SW480 (cell line): ENCODE data around the gene ARMC5.
"Not testable (repeated sequence)": the region's sequence is repeated elsewhere in the genome, so short reads cannot be mapped to it uniquely, and the experiment has no call there.

Experiments used
- DNase-seq: peaks from one replicate; pipeline ENCODE4 v3.0.0-alpha.2; 2016; ENCODE audit warnings: low spot score

ARMC5 gene

GRCh38 chr16:31477220-31478216 is 18.2 kb downstream of the ARMC5 start:
- DNase-seq, result peak; percentile 46

- no peak for DNase-seq
Measured at GRCh38 chr16:31478956-31479355, 19.7 kb downstream of the ARMC5 start.

GRCh38 chr16:31479751-31480150 is 20.4 kb downstream of the ARMC5 start:
- DNase-seq, result no peak

GRCh38 chr16:31480851-31481536 is 21.7 kb downstream of the ARMC5 start:
- no peak for DNase-seq

- DNase-seq, result no peak
Measured at GRCh38 chr16:31483081-31483480, 23.8 kb downstream of the ARMC5 start, which contains the start of gene SLC5A2. SLC5A2 (plus strand) TSS chr16:31483123; CDS start chr16:31483137, 14 bp downstream.

GRCh38 chr16:31484048-31484447 is 24.7 kb downstream of the ARMC5 start:
- not testable (repeated sequence) for DNase-seq

GRCh38 chr16:31484491-31485171 is 25.3 kb downstream of the ARMC5 start:
- peak; percentile 36 for DNase-seq

- no peak for DNase-seq
Measured at GRCh38 chr16:31485571-31485970, 26.3 kb downstream of the ARMC5 start.

- DNase-seq, result no peak
Measured at GRCh38 chr16:31486045-31486444, 26.7 kb downstream of the ARMC5 start.

- no peak for DNase-seq
Measured at GRCh38 chr16:31487071-31487719, 27.9 kb downstream of the ARMC5 start.

GRCh38 chr16:31487720-31488467 is 28.6 kb downstream of the ARMC5 start:
- DNase-seq, result peak; percentile 83

GRCh38 chr16:31488468-31489297 is 29.4 kb downstream of the ARMC5 start:
- no peak for DNase-seq

- no peak for DNase-seq
Measured at GRCh38 chr16:31489298-31489564, 29.9 kb downstream of the ARMC5 start.

GRCh38 chr16:31489616-31490584 is 30.6 kb downstream of the ARMC5 start:
- DNase-seq, result no peak

GRCh38 chr16:31491778-31492418 is 32.6 kb downstream of the ARMC5 start:
- no peak for DNase-seq

- no peak for DNase-seq
Measured at GRCh38 chr16:31493506-31494125, 34.3 kb downstream of the ARMC5 start.

- no peak for DNase-seq
Measured at GRCh38 chr16:31496670-31497069, 37.4 kb downstream of the ARMC5 start.

- no peak for DNase-seq
Measured at GRCh38 chr16:31498493-31498892, 39.2 kb downstream of the ARMC5 start.
